Brain pericyte (primary cell): ENCODE data around the gene GPR155.
"Not testable (repeated sequence)": the region's sequence is repeated elsewhere in the genome, so short reads cannot be mapped to it uniquely, and the experiment has no call there.

ENCODE experiments used
- DNase-seq: peaks from one replicate; pipeline ENCODE4 v3.0.0-alpha.2; 2012; ENCODE audit warnings: low read depth, low spot score

GPR155 gene

GRCh38 chr2:174439950-174440349 lies 46.9 kb downstream of the GPR155 start:
- DNase-seq, result no peak

DNA sequence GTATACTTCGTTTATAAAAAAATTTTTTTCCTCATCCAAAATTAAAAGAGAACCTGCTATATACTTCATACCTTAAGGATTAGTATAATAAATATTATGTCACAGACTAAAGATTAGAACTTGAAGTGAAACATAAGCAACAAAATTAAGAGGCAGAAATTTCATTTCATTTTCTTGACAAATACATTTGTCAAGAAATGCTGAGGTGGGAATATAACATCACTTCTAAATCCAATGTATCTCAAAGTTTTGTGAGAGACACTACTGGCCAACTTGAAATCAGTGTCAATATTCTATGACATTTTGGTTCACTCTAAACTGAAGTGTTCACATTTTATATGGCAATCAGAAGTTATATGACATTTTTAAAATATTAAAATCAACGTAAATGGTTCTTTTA lies 47.5 kb downstream of the GPR155 start:
- DNase-seq, result no peak

DNA sequence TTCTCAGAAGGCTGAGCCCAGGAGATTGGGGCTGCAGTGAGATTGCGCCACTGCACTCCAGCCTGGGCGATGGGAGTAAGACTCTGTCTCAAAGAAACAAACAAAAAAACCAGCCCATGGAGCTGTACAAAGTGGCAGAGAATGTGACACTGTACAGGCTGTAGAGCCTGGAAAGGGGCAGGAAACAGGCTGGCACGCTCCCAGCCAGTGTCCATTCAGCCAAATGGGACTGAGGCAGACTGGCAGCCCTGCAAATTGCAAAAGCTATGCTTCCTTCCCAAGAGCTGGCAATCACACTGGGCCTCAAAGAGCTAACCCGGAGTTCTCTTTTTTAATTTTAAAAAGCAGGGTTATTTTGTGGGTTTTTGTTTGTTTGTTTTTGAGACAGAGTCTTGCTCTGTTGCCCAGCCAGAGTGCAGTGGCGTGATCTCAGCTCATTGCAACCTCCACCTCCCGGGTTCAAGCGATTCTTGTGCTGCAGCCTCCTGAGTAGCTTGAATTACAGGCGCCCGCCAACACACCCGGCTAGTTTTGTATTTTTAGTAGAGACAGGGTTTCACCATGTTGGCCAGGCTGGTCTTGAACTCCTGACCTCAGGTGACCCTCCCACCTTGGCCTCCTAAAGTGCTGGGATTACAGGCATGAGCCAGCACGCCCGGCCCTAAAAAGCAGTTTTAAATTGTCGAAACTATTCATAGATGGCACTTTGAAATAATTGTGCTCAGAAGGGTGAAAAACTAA lies 48.5 kb downstream of the GPR155 start:
- no peak for DNase-seq

DNA sequence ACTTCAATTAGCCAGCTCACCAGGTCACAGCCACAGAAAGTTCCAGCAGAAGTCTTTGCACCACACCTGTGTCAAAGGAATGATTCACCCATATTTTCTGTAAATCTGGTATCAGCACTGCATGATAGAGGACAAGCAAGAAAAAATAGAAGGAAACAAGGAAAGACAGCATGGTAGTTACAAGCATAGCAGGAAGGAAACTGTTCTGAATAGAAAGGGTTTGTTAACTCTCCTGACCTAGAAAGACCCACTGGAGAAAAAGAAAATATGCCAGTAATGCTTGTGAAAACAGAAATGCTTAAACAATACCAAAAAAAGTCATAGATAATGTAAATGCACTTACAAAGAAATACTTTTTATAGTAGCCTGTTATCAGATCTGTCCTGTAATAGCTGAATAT lies 50.5 kb downstream of the GPR155 start:
- no peak for DNase-seq

DNA sequence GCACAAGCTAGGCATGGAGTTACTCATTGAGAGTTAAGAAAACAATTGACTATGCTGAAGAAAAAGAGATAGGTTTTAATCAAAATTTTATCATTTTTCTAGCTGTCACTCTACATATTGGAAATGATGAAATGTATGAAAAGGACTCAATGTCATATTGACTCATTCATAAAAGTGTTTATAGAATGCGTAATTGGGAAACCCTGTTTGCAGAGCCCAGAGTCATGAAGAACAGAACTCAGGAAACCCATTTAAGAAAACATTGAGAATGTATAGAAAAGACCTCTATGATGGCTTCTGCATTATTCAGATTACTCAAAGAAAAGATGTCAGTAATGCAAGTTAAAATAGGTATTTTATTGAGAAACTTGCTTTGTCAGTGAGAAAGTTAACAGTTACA lies 54.9 kb downstream of the GPR155 start:
- no peak for DNase-seq

DNA sequence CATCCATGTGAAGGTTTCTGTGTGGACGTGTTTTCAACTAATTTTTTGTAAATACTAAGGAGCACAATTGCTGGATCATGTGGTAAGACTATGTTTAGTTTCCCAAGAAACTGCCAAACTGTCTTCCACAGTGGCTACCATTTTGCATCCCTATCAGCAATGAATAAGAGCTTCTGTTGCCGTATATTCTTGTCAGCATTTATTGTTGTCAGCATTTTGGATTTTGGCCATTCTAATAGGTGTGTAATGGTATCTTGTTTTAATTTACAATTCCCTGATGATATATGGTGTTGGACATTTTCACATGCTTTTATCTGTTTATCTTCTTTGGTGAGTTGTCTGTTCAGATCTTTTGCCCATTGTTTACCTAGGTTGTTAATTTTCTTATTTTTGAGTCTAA lies 56.8 kb downstream of the GPR155 start:
- no peak for DNase-seq

DNA sequence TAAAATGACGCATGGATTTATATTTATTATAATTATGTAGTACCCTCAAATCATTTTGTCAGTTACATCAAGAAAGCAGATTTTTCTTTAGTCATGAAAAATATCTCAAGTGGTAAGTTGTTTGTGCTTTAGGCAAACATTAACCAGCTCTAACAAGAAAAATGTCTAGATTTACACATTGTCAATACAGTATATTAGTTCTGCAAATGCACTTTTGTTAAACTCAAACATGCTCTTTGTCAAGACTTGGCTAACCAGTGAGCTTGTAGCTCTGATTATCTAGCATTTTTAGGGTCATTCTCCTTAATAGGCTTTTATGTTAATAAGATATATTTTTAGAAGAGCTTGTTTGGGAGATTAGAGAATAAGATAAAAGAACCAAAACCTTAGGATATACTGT lies 58.6 kb downstream of the GPR155 start:
- DNase-seq, result no peak

GRCh38 chr2:174412256-174412655 lies 74.6 kb downstream of the GPR155 start:
- DNase-seq, result no peak

GRCh38 chr2:174410039-174410438 lies 76.8 kb downstream of the GPR155 start:
- DNase-seq, result not testable (repeated sequence)

- DNase-seq, result no peak
Observed at GRCh38 chr2:174403628-174404027, 83.2 kb downstream of the GPR155 start.

- DNase-seq, result no peak
Observed at GRCh38 chr2:174400853-174401252, 86.0 kb downstream of the GPR155 start.

- DNase-seq, result no peak
Observed at GRCh38 chr2:174399171-174399570, 87.7 kb downstream of the GPR155 start.

DNA sequence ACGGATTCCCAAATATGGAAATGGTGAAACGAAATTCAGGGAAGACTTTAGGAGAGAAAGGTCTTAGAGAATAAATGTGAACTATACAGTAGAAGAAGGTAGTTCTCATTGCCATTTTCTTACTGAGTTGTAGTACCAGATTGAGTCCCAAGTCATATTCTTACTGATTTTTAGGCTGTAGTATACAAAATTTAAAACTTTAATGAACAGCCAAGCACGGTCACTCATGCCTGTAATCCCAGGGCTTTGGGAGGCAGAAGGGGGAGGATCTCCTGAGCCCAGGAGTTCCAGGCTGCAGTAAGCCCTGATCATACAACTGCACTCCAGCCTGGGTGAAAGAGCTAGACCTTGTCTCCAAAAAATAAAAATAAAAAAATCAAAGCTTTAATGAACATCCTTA lies 89.1 kb downstream of the GPR155 start:
- DNase-seq, result no peak

GRCh38 chr2:174395969-174396630 lies 90.7 kb downstream of the GPR155 start:
- no peak for DNase-seq

DNA sequence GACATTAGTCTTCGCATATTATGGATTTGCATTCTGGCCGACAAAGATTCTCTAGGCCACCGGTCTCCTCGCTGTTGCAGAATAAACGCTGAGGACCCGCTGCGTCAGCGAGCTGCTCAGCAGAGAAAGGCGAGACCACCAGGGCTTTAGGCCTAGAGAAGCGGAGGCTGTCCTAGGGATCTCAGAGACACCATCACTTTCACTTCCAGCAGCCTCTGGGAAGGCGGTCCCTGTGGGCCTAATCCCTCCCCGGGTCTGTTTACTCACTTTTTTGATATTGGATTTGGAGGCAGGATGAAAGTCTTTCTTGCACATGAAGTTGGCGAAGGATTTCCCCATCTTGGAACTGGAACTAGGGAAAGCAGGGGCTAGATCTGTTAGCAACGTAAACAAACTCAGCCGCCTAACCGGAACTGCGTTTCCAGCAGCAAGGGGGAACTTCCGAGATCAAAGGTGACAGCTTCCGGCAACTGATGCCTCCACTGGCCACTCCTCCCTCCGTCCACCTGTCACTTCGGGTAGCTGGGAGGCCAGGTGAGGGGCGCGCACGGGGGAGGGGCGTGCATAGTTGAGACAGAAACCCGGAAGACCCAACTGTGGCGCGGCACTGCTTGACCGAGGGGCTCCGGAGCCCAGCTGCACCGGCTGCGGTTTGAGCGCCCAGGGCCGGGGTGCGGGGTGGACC lies 91.4 kb downstream of the GPR155 start, which contains the start of gene SCRN3:
TSS of gene SCRN3 (plus strand) at position 447 of the 685 bp plus-strand sequence. CDS start 2,554 bp downstream, outside the sequence.
- DNase-seq, result peak; percentile 54

GRCh38 chr2:174392706-174393105 lies 94.1 kb downstream of the GPR155 start:
- no peak for DNase-seq

DNA sequence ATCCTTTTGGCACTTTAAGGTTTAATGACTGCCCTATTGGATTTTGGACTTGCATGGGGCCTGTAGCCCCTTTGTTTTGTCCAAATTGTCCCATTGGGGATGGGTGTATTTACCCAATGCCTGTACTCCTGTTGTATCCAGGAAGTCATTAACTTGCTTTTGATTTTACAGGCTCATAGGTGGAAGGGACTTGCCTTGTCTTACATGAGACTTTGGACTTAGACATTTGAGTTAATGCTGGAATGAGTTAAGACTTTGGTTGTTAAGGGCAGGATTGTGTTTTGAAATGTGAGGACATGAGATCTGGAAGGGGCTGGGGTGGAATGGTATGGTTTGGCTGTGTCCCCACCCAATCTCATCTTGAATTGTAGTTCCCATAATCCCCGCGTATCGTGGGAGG lies 96.5 kb downstream of the GPR155 start:
- not testable (repeated sequence) for DNase-seq

GRCh38 chr2:174389542-174389941 lies 97.3 kb downstream of the GPR155 start:
- DNase-seq, result no peak

DNA sequence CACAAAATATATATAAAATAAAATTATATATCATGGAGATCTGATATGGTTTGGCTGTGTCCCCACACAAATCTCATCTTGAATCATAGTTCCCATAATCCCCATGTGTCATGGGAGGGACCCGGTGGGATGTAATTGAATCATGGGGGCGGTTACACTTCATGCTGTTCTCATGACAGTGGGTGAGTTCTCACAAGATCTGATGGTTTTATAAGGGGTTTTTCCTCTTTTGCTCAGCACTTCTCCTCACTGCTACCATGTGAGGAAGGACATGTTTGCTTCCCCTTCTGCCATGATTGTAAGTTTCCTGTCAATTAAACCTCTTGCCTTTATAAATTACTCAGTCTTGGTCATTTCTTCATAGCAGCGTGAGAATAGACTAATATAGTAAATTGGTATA lies 98.1 kb downstream of the GPR155 start:
- DNase-seq, result not testable (repeated sequence)

- no peak for DNase-seq
Observed at GRCh38 chr2:174385201-174385600, 101.6 kb downstream of the GPR155 start.

GRCh38 chr2:174383796-174384195 lies 103.0 kb downstream of the GPR155 start:
- DNase-seq, result no peak
